Activated B cell treated with CpG ODN at 0.5 μM for 24 hours (primary cell): ENCODE data around the gene ATN1. TPM values are rescaled to one million over a fixed set of nuclear protein-coding genes. Genes with fewer than 3 reads are reported as not detected.

Experiments
- ATAC-seq: fragments of 200-7000 bp; cut with Tn5 transposase; one replicate; pipeline ENCODE4 v1.10.0; 2021; ENCODE audit warnings: low read depth, mild to moderate bottlenecking, moderate library complexity
- CTCF ChIA-PET: fragments of 350-600 bp; sonication (Branson Sonifier 250); formaldehyde crosslinking; loops from one replicate; lab custom pipeline; 2021; ENCODE audit warnings: antibody characterized with exemption; lab: Charles Lee
- POLR2A ChIA-PET: fragments of 350-600 bp; sonication (Branson Sonifier 250); formaldehyde crosslinking; loops from one replicate; lab custom pipeline; 2021; ENCODE audit warnings: antibody characterized with exemption; lab: Charles Lee
- DNase-seq: peaks from one replicate; pipeline ENCODE4 v3.0.0; 2022
- H3K27ac Mint-ChIP-seq: one replicate; pipeline ENCODE4 v1.8.0; 2020; ENCODE audit warnings: mixed read lengths
- H3K27me3 Mint-ChIP-seq: one replicate; pipeline ENCODE4 v1.8.0; 2021; ENCODE audit warnings: mixed read lengths
- H3K36me3 Mint-ChIP-seq: one replicate; pipeline ENCODE4 v1.8.0; 2021; ENCODE audit warnings: low read depth, mixed read lengths
- H3K4me1 Mint-ChIP-seq: one replicate; pipeline ENCODE4 v1.8.0; 2021; ENCODE audit warnings: mixed read lengths
- H3K4me3 Mint-ChIP-seq: one replicate; pipeline ENCODE4 v1.8.0; 2020; ENCODE audit warnings: mild to moderate bottlenecking, mixed read lengths
- H3K9me3 Mint-ChIP-seq: one replicate; pipeline ENCODE4 v1.8.0; 2020; ENCODE audit warnings: mixed read lengths
- CTCF ChIP-seq: fragments of 200-600 bp; IDR thresholded peaks from one replicate; pipeline ENCODE4 v1.8.0; 2022; ENCODE audit warnings: antibody characterized with exemption, mild to moderate bottlenecking
- intact Hi-C: fragments of 100-400 bp; cut with micrococcal nuclease; formaldehyde crosslinking; loops from one replicate; pipeline ENCODE4 v1.15.1; 2024
- total RNA-seq: library from RNA; stranded (reverse); gene quantifications from 2 replicates; pipeline ENCODE4 v1.2.3, GENCODE V29; 2022

ATN1 gene
- total RNA-seq, 1 donor from 2014 or later, result 50.9 TPM

- CTCF ChIA-PET, result interaction anchor here (0.8 to 3.2 kb wide), 13 partner anchors 13 to 199 kb away, joined by 3 to 20 read pairs (median 5); partner anchors contain the start of genes C12orf57, COPS7A and RNU7-1
- POLR2A ChIA-PET, result interaction anchor here (0.9 to 7.3 kb wide), 9 partner anchors 13 to 170 kb away, joined by 3 to 89 read pairs (median 7); partner anchors contain the start of genes C12orf57, LRRC23, MLF2 and RNU7-1
- no peak for DNase-seq
- H3K4me3 Mint-ChIP-seq, result no peak overlapping the region
- TF ChIP-seq CTCF, result no peak
- peaks cover 8% of the 10 kb centered on the region for H3K36me3 Mint-ChIP-seq
- no peaks in the 10 kb centered on the region for H3K9me3 Mint-ChIP-seq
- intact Hi-C loops, result loop anchor here (10.0 kb wide), 1 partner anchor 712 kb away; no protein-coding TSS in a partner anchor
- H3K27ac Mint-ChIP-seq, result peak overlapping the region; percentile 78
- peaks cover 51% of the 10 kb centered on the region for H3K4me1 Mint-ChIP-seq
- no peaks in the 10 kb centered on the region for H3K27me3 Mint-ChIP-seq
- peak; percentile 29 for ATAC-seq
Observed at GRCh38 chr12:6923003-6923732, 4.6 kb upstream of the ATN1 start.

GRCh38 chr12:6923851-6924250 lies 3.9 kb upstream of the ATN1 start:
- no peak for ATAC-seq
- ChIA-PET POLR2A (interaction anchor here (0.9 to 7.3 kb wide), 5 partner anchors 10 to 55 kb away, joined by 3 to 89 read pairs (median 5); partner anchors contain the start of genes C12orf57, ENO2 and RNU7-1), CTCF (interaction anchor here (0.8 to 3.2 kb wide), 14 partner anchors 13 to 189 kb away, joined by 3 to 20 read pairs (median 6); partner anchors contain the start of genes C12orf57, RNU7-1 and SPSB2)
- H3K27ac Mint-ChIP-seq, result peak overlapping the region; percentile 25
- peaks cover 8% of the 10 kb centered on the region for H3K36me3 Mint-ChIP-seq
- no peak for TF ChIP-seq CTCF
- peaks cover 55% of the 10 kb centered on the region for H3K4me1 Mint-ChIP-seq
- H3K9me3 Mint-ChIP-seq, result no peaks in the 10 kb centered on the region
- DNase-seq, result no peak
- no peaks in the 10 kb centered on the region for H3K27me3 Mint-ChIP-seq
- intact Hi-C loops, result loop anchor here (1.0 to 10.0 kb wide), 10 partner anchors 10 to 711 kb away; partner anchors contain the start of genes C1R, C1RL, EMG1 and ENO2
- peak overlapping the region; percentile 77 for H3K4me3 Mint-ChIP-seq

GRCh38 chr12:6925239-6925539 lies 2.6 kb upstream of the ATN1 start:
- no peaks in the 10 kb centered on the region for H3K36me3 Mint-ChIP-seq
- H3K27me3 Mint-ChIP-seq, result no peaks in the 10 kb centered on the region
- ChIA-PET CTCF (interaction anchor here (0.7 to 3.4 kb wide), 12 partner anchors 9 to 188 kb away, joined by 3 to 23 read pairs (median 7); partner anchors contain the start of genes C12orf57, ENO2 and RNU7-1), POLR2A (interaction anchor here (0.9 to 7.3 kb wide), 10 partner anchors 11 to 183 kb away, joined by 3 to 89 read pairs (median 3); partner anchors contain the start of genes C12orf57, PTPN6 and RNU7-1)
- no peak for DNase-seq
- intact Hi-C loops, result loop anchor here (10.0 kb wide), 1 partner anchor 710 kb away; no protein-coding TSS in a partner anchor
- H3K27ac Mint-ChIP-seq, result no peak overlapping the region
- no peaks in the 10 kb centered on the region for H3K9me3 Mint-ChIP-seq
- peak overlapping the region; percentile 52 for H3K4me3 Mint-ChIP-seq
- TF ChIP-seq CTCF, result no peak
- peaks cover 62% of the 10 kb centered on the region for H3K4me1 Mint-ChIP-seq
- ATAC-seq, result no peak

GRCh38 chr12:6925540-6926279 lies 2.0 kb upstream of the ATN1 start:
- no peaks in the 10 kb centered on the region for H3K9me3 Mint-ChIP-seq
- peak overlapping the region; percentile 11 for H3K4me3 Mint-ChIP-seq
- H3K27ac Mint-ChIP-seq, result no peak overlapping the region
- intact Hi-C loops, result loop anchor here (10.0 kb wide), 1 partner anchor 709 kb away; no protein-coding TSS in a partner anchor
- H3K36me3 Mint-ChIP-seq, result no peaks in the 10 kb centered on the region
- peaks cover 64% of the 10 kb centered on the region for H3K4me1 Mint-ChIP-seq
- ChIA-PET CTCF (interaction anchor here (0.7 to 3.4 kb wide), 12 partner anchors 9 to 187 kb away, joined by 3 to 23 read pairs (median 7); partner anchors contain the start of genes C12orf57, RNU7-1 and SPSB2), POLR2A (interaction anchor here (0.9 to 7.3 kb wide), 12 partner anchors 10 to 182 kb away, joined by 3 to 89 read pairs (median 4); partner anchors contain the start of genes C12orf57, PTPN6, RNU7-1 and SPSB2)
- DNase-seq, result no peak
- no peak for ATAC-seq
- no peak for TF ChIP-seq CTCF
- no peaks in the 10 kb centered on the region for H3K27me3 Mint-ChIP-seq
